Astrocyte (in vitro differentiated cells and primary cell): ENCODE measurements around the gene PPFIA3.

ENCODE experiments used
- CTCF ChIP-seq: IDR thresholded peaks from 2 replicates; pipeline ENCODE4 v1.5.1; 2011; ENCODE audit warnings: low read depth, mild to moderate bottlenecking, inconsistent platforms, low read length, moderate library complexity; ENCODE audit not compliant: insufficient read depth
- EZH2 ChIP-seq: IDR thresholded peaks from 2 replicates; pipeline ENCODE4 v1.6.1; 2012; ENCODE audit warnings: mild to moderate bottlenecking, low read length, inconsistent platforms; ENCODE audit not compliant: insufficient read depth

- TF ChIP-seq CTCF (no peak), EZH2 (no peak)
These were observed 10.3 kb upstream of the PPFIA3 start for GRCh38 chr19:49109051-49109450.
